GM18868 (cell line): Measurements from ENCODE around the gene STX11.
"Not testable (repeated sequence)": the region's sequence is repeated elsewhere in the genome, so short reads cannot be mapped to it uniquely, and the experiment has no call there.

Experiments used
- ATAC-seq: cut with Tn5 transposase; IDR thresholded peaks from one replicate; pipeline ENCODE4 v1.9.1; 2021; ENCODE audit warnings: mild to moderate bottlenecking, moderate library complexity; ENCODE audit not compliant: unreplicated experiment

The STX11 gene

DNA sequence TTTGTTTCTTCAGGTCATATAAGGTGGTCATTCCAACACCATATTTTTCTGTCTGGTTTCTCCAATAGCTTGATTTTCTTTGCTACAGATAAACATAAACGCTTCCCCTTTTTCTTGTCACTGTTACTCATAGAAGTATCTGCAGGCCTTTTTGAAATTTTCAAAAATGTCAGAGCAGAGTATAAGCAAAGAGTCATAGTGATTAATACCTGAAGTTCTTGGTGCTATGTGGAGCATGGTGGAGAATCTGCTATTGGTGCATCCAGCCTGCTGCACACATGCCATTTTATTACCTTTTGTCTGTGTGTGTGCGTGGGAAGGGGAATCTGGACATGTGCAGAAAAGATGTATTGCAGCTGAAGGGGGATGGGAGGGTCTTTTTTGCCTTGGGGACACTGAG is 19.7 kb downstream of the STX11 start:
- ATAC-seq, result no peak

DNA sequence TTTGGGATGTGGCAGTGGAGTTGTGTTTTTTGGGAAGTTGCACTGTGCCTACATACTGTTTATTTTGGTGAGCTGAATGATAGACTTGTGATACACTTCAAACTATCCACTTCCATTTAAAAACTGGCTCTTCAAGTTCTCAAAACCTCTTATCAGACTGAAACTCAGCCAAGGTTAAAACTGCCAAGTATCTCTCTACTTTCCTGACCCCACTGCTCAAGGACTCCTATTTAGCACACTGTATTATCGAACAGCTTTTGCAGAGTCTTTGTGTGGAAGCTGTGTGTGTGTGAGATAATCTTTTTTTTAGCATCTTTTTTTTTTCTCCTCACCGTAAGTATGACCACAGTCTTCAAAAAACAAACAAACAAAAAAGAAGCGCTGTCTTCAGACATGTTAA is 21.1 kb downstream of the STX11 start:
- ATAC-seq, result no peak

DNA sequence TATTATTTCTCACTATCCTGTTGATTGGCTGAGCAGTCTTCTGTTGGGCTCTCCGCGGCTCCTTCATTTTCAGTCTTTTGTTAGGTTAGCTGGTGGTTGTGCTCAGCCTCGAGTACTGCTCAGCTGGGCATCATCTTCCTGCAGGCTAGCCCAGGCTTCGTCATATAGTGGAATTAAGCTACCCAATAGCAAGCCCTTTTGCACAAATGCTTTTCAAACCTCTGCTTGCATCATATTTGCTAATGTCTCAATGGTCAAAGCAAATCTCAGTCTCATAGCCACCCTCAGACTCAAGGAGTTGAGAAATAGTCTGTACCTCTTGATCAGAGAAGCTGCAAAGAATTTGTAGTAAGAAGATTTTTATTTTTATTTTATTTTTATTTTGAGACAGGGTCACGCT is 23.7 kb downstream of the STX11 start:
- no peak for ATAC-seq

DNA sequence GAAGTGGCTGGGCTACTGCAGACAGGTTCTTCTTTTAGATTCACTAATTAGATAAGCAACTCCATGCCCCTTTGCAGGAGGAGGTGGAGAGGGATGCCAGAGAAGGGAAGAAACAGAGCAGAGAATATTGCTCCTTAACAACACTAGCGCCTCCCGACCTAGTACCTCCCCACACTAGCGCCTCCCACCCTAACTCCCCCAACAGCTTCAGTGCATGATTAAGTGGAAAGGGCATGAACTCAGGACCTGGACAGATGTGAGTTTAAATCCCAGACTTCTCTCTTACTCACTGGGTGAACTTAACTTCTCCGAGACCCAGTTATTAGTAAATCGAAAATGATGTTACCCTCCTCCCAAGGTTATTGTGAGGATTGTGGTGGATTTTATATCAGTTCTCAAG is 25.7 kb downstream of the STX11 start:
- no peak for ATAC-seq

DNA sequence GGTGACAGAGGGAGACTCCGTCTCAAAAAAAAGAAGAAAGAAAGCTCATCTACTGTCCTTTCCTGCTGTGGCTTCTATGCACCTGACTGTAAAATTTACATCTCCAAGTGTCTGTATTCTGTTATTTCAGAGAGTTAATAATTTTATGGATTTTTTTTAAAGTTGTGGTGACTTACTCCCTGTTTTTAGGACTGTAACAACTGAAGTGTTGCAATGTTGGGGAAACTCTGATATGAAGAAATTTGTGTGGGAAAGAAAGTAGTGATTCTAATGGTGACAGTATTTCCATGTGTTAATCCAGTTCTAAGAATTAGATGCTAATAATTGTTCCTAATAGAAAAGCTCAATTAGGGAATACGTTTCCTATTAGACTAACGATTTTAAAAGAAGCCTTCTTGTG is 27.4 kb downstream of the STX11 start:
- ATAC-seq, result no peak

DNA sequence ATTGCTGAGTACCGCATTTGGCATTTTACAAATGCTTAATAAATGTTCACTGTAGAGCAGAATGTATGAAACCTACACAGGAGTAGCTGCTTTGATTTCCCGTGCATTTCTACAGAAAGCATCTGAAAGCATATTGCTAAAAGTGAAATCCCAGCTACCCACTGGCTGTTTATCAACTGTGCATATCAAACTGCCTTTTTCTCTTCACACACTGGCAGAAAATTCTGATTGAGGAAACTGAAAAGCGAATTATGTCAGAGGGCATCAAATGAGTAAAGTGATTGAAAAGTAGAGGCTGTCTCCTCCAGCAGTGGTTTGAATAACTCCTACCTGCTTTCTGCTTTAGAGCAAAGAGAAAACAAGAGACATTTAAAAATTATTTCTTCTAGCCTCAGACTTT is 28.0 kb downstream of the STX11 start:
- no peak for ATAC-seq

DNA sequence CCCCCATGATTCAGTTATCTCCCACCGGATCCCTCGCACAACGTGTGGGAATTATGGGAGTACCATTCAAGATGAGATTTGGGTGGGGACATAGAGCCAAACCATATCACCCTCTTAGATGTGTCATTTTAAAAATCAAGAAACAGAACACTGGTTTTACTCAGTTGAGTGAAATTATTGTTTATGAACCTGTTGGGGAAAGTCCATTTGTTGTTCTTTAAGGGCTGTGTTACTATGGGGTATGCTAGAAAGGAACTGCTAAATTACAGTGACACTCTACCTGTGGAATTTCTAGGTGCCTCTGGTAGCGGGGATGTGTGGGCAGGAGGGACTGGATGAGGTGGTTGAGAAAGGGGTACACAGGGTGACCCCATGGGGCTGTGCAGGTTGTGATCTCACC is 28.9 kb downstream of the STX11 start:
- no peak for ATAC-seq

DNA sequence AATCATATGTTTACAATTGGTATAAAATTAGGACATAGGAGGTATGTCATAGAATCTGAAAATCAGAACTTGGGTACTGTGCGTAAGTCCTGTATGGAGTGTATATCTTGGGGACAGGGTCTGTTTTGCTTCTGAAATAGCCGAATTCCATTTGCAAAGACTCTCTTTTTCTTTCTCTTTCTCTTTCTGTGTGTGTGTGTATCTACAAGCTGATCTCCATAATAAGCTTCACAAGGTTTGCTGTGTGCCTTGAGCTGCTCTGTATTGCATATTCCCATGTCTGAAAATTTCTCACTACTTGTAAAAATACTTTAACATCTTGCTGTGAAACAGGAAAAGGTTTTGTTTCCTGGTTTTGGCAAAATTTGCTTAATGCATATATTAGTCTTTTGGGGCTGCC is 29.5 kb downstream of the STX11 start:
- peak; percentile 44 for ATAC-seq

DNA sequence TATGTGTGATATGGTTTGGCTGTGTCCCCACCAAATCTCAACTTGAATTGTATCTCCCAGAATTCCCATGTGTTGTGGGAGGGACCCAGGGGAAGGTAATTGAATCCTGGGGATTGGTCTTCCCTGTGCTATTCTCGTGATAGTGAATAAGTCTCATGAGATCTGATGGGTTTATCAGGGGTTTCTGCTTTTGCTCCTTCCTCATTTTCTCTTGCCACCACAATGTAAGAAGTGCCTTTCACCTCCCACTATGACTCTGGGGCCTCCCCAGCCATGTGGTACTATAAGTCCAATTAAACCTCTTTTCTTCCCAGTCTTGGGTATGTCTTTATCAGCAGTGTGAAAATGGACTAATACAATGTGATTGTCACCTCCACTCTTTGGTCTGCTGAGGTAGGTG is 30.0 kb downstream of the STX11 start:
- ATAC-seq, result peak; percentile 36

DNA sequence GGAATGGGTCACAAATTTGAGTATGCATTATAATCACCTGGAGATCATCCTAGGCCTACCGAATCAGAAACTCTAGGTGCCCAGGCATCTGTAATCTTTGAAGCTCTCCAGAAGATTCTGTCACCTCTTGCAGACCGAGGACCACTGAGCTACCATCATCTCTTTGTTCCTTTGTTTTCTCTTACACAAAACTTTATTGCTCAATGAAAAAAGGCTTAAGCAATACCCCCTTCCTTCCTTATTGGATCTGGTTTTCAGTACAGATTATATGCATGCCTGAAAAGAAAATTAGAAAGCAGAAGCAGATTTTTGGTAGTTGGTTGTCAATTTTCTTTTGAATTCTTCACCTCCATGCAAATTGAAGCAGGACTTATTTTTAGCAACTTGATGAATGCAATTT is 31.3 kb downstream of the STX11 start:
- ATAC-seq, result no peak

DNA sequence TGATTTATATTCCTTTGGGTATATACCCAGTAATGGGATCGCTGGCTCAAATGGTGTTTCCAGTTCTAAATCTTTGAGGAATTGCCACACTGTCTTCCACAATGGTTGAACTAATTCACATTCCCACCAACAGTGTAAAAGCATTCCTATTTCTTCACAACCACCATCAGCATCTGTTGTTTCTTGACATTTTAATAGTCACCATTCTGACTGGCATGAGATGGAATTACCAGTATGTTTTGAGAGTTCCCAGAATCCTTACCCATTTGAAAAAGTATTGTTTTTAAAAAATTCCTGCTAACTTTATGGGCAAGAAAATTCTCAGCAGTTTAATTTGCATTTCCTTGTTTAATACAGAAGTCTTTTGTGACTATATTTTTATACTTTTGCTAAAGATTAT is 33.9 kb downstream of the STX11 start:
- ATAC-seq, result not testable (repeated sequence)

DNA sequence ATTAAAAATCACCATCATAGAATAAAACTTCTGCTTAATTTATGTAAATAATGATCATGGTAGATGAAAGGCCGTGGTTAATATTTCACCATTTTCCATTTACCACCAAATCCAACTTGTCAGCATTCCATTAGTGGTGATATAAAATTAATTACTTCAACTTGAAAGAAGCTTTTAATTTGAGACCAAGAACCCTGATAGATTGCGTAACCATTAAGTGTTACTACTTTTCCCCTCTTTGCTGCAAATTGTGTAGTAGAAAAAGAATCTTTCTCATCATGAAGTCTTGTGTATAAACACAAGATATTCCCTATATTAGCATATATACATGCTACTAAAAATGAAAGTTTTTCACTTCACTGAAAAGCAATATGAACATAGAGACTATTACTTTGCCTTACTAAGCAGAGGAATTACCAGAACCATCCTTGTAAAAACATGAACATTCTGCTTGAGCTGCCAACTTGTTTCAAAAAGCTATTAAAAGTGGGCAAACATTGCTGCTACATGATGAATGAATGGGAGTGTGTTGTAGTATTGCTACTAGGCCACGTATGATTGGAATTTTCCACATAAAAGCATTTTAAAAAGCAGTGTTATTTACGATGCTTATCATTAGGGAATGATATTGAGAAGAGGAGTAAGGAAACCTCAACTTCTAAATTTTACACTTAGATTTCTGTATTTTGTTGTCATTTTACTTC is 35.0 kb downstream of the STX11 start:
- no peak for ATAC-seq

DNA sequence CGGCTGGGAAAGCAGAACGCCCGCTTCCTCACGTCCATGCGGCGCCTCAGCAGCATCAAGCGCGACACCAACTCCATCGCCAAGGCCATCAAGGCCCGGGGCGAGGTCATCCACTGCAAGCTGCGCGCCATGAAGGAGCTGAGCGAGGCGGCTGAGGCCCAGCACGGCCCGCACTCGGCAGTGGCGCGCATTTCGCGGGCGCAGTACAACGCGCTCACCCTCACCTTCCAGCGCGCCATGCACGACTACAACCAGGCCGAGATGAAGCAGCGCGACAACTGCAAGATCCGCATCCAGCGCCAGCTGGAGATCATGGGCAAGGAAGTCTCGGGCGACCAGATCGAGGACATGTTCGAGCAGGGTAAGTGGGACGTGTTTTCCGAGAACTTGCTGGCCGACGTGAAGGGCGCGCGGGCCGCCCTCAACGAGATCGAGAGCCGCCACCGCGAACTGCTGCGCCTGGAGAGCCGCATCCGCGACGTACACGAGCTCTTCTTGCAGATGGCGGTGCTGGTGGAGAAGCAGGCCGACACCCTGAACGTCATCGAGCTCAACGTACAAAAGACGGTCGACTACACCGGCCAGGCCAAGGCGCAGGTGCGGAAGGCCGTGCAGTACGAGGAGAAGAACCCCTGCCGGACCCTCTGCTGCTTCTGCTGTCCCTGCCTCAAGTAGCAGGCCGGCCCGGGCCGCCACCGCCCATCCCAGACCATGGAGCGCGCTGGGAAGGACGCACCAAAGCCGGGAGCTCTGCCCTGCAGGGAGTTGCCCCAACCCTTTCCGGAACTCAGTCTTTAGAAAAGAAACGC is 36.7 kb downstream of the STX11 start:
- ATAC-seq, result no peak

DNA sequence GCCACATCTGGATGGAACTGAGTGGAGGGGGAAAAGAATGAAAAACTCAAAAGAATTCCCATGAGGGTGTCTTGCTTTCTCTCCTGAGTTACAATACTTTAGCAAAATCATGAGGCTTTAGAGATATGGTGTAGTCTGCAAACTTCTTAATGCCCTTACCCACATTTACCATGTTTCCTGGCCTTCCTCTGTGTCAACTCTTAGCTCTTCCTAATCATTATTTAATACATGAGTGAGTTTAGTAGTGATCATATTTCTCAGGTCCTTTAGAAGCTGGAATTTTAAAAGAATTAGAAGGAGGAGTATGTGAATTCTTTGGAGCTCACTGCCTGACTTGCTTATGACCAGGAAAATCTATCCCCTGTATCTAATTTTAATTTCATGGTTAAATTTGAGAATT is 39.0 kb downstream of the STX11 start:
- ATAC-seq, result no peak

DNA sequence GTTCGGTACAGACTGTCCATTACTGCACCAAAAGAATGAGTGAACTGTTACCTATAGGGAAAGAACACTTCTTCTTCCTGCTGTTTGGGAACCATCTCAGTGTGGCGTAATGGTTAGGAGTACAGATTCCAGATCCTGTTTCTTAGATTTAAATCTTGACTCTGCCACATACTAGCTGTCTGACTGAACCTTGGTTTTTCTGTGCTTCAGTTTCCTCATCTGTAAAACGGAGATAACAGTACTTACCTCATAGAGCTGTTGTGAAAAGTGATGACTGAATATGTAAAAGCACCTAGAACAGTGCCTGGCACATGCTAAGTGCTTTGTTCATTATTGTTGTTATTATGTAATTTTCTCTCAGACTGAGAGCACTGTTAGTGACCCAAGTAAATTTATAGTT is 39.8 kb downstream of the STX11 start:
- no peak for ATAC-seq

DNA sequence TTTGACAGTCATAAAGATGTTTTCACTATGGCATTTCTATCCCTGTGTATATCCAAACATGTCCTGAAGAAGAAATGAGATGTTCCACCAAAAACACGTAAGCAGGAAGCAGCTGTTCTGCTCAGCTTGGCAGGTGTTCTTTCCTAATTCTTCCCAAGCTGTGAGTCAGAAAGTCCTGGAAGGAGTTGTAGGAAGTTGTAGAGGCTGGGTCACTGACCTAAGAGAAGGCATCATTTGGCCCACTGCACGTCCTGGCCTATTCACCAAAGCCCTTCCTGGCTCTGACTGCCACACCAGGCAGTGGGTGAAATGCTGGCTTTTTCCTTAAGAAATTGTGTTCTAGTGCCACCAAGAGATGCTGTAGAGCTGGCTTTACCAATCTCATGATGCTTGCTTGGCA is 40.3 kb downstream of the STX11 start:
- no peak for ATAC-seq

DNA sequence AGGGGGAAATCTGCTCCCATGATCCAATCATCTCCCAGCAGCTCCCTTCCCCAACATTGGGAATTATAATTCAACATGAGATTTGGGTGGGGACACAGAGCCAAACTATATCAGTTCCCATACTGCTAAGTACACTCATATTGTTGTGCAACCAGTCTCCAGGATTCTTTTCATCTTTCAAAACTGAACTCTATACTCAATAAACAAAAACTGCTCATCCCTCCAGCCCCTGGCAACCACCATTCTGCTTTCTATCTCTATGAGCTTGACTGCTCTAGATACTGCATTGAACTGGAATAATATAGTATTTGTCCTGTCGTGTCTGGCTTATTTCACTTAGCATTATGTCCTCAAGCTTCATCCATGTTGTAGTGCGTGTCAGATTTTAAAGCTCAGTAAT is 42.9 kb downstream of the STX11 start:
- ATAC-seq, result no peak

DNA sequence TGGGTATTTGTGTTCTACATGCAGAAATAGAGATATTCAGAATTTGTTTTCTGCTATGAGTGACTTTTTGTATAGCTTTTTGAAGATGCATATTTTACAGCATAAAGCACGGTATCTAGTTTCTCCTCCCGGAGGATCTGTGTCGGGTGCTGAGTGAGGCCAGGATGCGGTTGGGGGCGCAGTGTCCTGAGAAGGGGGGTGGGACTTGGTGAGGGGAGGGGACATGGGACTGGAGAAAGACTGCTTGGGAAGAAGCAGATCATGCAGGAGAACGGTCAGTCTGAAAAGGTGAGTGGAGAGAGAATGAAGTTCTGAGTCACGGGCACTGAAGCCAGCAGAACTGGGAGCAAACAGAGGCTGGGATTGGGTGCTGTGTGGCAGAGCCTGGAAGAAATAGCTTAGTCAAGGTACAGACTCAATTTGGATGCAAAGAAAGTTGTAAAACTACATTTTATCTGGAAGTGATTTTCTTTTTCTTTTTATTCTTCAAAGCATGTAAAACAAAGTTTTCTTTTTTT is 44.0 kb downstream of the STX11 start:
- no peak for ATAC-seq

DNA sequence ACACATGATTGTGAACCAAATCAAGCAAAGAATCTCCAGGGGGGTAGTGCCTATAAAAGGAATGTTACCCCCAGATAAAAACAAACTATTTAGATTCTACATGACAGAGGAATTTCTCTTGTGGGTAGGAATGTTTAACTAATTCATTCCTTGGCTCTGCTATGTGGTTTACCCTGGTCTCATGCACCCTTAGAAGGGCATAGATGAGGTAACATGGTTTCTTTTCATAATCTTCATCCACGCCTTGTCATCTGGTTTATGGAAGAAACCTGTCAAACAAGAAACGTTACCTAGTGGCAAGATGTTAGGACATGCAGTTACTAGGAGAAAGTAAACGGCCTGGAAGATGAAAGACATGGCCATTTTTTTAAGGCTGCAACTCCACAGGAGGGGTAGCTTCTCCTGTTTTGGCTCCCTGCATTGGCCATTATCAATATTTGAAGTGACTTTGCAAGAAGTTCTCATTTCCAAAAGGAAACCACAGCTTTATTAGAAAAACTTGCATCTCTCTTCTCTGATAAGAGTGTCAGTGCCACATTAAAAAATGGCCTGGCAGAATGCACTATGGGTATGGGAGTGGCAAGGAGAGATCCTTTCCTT is 45.5 kb downstream of the STX11 start:
- ATAC-seq, result no peak

DNA sequence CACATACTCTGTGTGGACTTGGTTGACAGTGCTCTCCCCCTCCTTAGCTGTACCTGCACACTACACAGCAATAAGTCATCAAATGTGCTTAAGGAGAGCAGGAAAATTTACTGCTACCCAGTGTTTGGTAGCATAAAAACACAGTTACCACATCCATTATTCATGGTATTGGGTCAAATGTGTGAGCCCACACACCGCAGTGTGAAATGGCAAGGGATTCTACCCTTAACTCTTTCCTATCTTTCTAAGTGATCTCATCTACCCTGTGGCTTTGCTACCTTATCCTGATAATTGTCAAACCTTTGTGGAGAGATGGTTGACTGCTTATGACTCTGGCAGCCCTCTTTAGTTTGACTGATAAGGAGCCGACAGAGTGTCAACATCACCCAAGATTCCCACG is 47.6 kb downstream of the STX11 start:
- ATAC-seq, result no peak

DNA sequence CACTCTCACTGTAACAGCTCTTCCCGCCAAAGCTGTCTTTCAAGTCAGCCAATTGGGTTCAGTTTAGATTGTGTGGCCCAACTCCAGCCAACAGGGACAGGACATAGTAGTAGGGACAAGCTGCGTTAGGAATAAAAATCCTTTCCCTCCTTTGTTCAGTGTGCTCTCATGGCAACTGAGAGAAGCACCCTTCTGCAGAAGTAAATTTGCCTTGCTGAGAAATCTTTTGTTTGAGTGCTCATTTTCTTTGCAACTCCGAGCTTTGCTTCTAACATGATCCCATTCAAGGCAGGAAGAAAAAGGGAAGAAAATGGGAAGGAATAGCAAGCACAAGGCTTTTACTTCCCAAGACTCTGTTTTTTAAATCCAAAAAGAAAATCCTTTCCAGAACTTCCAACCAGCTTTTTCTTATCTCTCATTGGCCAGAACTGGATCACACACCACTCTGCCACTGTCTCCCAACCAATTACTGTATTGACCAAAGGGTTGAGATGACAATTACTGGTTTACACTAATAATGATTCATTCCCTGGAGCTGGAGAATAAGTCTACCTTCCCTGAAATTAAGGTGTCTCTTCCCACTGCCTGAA is 52.7 kb downstream of the STX11 start:
- ATAC-seq, result no peak

DNA sequence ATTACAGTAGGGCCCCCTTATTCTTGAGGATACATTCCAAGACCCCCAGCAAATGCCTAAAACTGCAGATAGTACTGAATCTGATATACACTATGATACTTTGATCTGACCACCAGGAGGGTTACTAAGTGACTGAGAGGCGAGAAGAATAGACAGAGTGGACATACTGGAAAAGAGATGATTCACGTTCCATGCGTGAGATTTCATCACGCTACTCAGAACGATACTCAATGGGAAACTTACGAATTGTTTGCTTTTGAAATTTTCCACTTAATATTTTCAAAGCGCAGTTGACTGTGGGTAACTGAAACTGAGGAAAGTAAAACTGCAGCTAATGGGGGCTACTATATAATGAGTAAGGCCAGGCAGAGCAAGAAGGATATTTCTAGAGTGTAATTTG is 60.8 kb downstream of the STX11 start:
- no peak for ATAC-seq
